CD4-positive, alpha-beta T cell treated with Interleukin-15 for 1 hour (primary cell): ENCODE measurements around the gene SETBP1.

ENCODE experiments used
- DNase-seq: peaks from one replicate; pipeline ENCODE4 v3.0.0-alpha.2; 2020

SETBP1 gene

DNA sequence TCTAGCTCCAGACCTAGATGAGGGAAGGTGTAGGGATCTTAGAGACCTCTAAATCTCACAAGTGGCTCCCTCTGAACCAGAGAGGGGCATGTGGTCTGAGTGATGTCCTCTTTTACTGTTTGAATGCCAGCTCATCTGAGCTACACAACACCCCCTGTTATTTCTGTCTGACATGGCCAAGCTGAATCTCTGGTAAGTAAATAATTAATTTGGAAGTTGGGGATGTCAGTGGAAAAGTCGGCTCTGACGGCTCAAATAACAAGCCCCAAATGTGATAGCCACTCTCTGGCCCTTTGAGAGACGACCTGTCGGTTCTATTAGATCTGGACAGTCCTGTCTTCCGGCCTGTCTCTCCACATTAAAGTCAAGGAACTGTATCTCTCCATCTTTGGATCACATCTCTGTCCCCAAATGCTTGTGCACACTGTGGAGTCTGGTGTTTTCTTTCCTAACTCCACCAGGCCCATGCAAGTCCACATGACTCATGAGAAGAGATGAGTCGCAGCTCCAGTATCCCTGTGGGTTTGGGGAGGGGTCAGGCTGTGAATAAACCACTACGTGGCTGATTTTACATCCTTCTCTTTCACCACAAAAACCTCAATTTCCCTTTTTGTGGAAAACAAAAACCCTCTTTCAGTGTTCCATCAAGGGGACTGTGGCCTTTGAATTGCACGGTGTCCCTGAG, 52.5 kb downstream of the SETBP1 start:
- DNase-seq, result peak; percentile 63

- DNase-seq, result no peak
These were observed 53.2 kb downstream of the SETBP1 start for GRCh38 chr18:44733754-44734465.

- no peak for DNase-seq
These were observed 54.4 kb downstream of the SETBP1 start for GRCh38 chr18:44735096-44735495.

GRCh38 chr18:44736664-44737380, 56.1 kb downstream of the SETBP1 start:
- DNase-seq, result no peak

DNA sequence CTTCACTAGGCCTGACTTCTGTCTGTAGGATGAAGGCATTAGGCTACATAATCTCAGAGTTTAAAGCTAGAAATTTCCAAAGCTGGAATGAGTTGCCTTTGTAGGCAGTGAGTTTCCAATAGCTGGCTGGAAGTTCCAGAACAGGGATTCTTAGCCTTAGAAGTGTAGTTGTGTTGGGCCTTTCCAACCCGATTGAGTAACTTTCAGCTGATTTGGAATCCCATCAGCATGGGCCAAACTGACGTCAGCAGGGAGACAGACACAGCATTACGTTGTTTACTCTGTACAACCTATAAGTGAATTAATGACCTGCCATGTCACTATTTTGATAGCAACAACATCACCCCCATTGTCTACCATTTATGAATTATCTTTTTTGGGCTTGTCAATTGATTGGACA, 56.9 kb downstream of the SETBP1 start:
- DNase-seq, result no peak

- DNase-seq, result no peak
These were observed 59.3 kb downstream of the SETBP1 start for GRCh38 chr18:44740000-44740399.

GRCh38 chr18:44741085-44741484, 60.4 kb downstream of the SETBP1 start:
- no peak for DNase-seq

DNA sequence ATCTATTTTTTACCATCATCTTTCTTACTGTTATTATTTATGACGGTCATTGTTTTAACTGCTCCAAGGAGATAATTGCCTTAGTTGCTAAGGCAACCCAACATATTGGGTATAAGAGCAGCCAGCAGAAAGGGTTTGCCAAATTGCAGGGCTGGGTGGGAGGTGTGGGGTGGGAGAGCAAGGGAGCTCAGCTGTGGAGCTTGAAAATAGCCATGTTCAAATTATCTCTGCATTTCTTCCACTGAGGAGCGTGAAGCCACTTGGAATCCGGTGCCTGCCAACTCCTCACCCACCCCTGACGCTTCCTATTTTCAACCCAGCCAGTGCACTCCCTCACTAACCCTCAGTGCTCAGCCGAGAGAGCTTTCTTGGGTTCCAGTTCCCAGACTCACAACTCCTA, 60.8 kb downstream of the SETBP1 start:
- no peak for DNase-seq

GRCh38 chr18:44742126-44742525, 61.4 kb downstream of the SETBP1 start:
- no peak for DNase-seq

GRCh38 chr18:44742718-44743311, 62.1 kb downstream of the SETBP1 start:
- no peak for DNase-seq

DNA sequence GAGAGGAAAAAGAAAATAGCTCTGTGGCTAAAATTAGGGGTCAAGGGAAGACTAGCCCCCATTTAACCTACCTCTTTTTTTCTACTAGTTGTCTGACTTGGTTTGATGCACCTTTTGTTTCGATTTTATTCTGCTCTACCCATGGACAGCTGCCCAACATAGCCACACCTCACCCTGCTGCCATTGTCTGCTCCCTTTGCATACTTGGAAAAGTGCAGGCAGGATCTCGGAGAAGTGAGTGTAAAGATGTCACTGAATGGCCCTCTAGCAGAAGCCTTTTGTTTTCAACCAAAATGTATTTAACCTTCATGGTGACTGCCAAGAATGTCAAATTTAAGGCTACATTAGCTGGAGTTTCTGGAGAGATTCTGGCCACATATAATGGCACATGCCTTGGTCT, 62.9 kb downstream of the SETBP1 start:
- no peak for DNase-seq

- no peak for DNase-seq
These were observed 63.8 kb downstream of the SETBP1 start for GRCh38 chr18:44744161-44745121.

DNA sequence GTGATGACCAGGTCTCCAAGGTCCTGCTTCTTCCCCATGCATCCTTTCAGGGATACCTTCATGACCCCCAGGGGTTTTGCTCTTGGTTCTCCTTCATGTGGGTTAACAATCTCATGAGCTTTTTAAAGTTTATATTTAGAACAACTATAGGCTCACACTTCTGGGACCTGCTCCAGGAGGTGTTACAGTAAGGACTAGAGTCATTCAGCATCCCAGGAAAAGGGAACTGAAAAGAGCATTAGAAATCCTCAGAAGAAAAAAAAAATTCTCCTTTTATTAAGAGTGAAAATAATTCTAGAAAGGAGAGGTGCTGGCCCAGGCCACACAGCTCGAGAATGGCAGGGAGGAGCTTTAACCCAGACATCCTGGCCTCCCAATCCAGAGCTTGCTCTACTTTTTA, 66.5 kb downstream of the SETBP1 start:
- DNase-seq, result no peak

- no peak for DNase-seq
These were observed 67.9 kb downstream of the SETBP1 start for GRCh38 chr18:44748582-44748981.

GRCh38 chr18:44750774-44751173, 70.1 kb downstream of the SETBP1 start:
- no peak for DNase-seq

DNA sequence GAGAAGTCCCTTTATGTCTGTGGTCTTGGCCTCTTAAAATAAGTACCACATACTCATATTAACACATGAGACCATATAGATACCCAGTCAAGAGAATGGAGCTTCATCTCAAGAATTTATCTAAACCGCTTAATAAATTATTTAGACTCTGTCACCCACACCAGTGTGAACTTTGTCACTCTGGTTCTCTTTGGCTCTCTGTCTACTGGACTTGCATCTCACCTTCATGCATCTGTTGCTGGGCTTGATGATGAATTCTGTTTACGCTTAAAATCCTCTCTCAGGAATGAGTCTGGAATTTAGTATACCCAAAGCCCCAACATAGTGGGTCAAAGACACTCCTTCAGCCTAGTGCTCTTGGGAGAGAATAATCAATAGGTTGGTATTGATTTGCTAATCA, 73.9 kb downstream of the SETBP1 start:
- DNase-seq, result no peak

- peak; percentile 45 for DNase-seq
These were observed 78.4 kb downstream of the SETBP1 start for GRCh38 chr18:44758861-44759631.

DNA sequence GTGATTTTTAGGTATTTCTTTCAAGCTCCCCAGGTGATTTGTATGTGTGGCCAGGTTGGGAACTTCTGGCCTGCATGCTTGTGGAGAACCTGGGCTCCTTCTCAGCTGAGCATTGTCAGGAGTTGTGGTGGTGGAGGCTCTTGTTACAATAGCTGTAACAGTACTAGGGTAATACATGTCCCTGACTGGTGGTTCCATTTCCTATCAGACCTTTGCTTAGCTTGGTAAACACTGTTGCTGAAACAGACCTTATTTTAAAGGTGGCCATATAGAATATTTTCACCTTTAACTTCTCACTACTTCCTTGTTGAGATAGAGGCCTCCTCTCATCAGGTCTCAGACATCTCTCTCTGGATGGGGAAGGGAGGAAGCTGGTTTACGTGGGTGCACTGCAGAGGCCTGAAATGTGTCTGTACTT, 79.2 kb downstream of the SETBP1 start:
- DNase-seq, result no peak

GRCh38 chr18:44761812-44762211, 81.1 kb downstream of the SETBP1 start:
- no peak for DNase-seq

DNA sequence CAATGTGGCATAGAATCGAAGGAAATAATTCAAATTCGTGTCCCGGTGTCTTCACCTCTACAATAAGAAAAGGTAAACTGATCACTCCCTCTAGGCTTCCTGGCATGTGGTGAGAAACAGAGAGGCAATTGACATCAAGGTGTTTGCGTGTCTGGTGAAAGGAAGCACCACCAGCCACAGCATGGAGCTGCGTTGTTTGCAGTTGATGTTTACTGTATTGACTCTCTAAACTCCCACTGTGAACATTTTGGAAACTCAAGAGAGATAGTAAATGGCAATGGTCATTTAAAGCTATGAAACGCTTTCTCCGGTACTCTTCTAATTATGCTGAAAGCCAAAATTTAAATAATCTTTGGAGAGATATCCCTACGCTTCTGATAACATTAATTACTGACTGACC, 82.6 kb downstream of the SETBP1 start:
- DNase-seq, result no peak

- no peak for DNase-seq
These were observed 84.2 kb downstream of the SETBP1 start for GRCh38 chr18:44764863-44765262.

DNA sequence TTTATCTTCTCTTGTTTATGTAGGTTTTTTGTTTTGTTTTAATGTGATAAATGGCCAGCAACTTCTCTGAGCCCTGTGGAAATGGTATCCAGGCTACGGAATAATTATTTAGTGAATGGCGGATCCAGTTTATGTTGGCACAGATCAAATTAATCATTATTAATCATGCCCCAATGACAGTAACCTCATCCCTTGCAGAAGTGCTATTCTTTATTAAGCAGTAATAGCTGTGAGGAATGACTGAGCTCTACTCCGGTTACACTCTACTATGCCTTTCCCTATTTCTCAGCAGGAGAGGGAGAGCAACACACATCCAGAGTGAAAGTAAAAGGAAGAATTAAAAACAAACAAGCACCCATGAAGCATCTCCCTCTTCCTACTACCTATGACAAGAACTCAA, 84.8 kb downstream of the SETBP1 start:
- DNase-seq, result no peak
